Cerebellar cortex (tissue), 1 donor: ENCODE data around the gene P4HA3.
A peak's percentile ranks its signal among the peaks of the same experiment; 100 is the strongest.

Experiments
- DNase-seq: peaks from one replicate; pipeline ENCODE4 v3.0.0-alpha.2; 2015; ENCODE audit warnings: low spot score

The P4HA3 gene

GRCh38 chr11:74316772-74317505 lies 5.5 kb upstream of the P4HA3 start:
- no peak for DNase-seq

- DNase-seq, result no peak
These were observed 886 bp upstream of the P4HA3 start for GRCh38 chr11:74312326-74312725.

GRCh38 chr11:74310857-74311256 lies 583 bp downstream of the P4HA3 start:
- DNase-seq, result no peak

GRCh38 chr11:74307434-74307833 lies 4.0 kb downstream of the P4HA3 start:
- peak; percentile 35 for DNase-seq

GRCh38 chr11:74306435-74307175 lies 4.8 kb downstream of the P4HA3 start:
- no peak for DNase-seq

- no peak for DNase-seq
These were observed 12.4 kb downstream of the P4HA3 start for GRCh38 chr11:74299015-74299414.

- no peak for DNase-seq
These were observed 14.0 kb downstream of the P4HA3 start for GRCh38 chr11:74297484-74297883.

- no peak for DNase-seq
These were observed 22.5 kb downstream of the P4HA3 start for GRCh38 chr11:74288911-74289310.

GRCh38 chr11:74288161-74288560 lies 23.3 kb downstream of the P4HA3 start:
- DNase-seq, result no peak

GRCh38 chr11:74284466-74284865 lies 27.0 kb downstream of the P4HA3 start:
- no peak for DNase-seq

GRCh38 chr11:74283580-74284180 lies 27.8 kb downstream of the P4HA3 start:
- no peak for DNase-seq

- DNase-seq, result no peak
These were observed 28.5 kb downstream of the P4HA3 start for GRCh38 chr11:74282914-74283371.

GRCh38 chr11:74282421-74282820 lies 29.0 kb downstream of the P4HA3 start:
- DNase-seq, result no peak

- DNase-seq, result no peak
These were observed 30.9 kb downstream of the P4HA3 start for GRCh38 chr11:74280494-74280893.

GRCh38 chr11:74279256-74279655 lies 32.2 kb downstream of the P4HA3 start:
- DNase-seq, result no peak

- peak; percentile 43 for DNase-seq
These were observed 32.7 kb downstream of the P4HA3 start for GRCh38 chr11:74278721-74279161.

- no peak for DNase-seq
These were observed 33.3 kb downstream of the P4HA3 start for GRCh38 chr11:74278103-74278502.

- no peak for DNase-seq
These were observed 34.9 kb downstream of the P4HA3 start for GRCh38 chr11:74276581-74276980.

GRCh38 chr11:74272276-74272675 lies 39.2 kb downstream of the P4HA3 start:
- no peak for DNase-seq

GRCh38 chr11:74269161-74269811 lies 42.2 kb downstream of the P4HA3 start:
- no peak for DNase-seq

- DNase-seq, result no peak
These were observed 43.0 kb downstream of the P4HA3 start for GRCh38 chr11:74268456-74268855.

- DNase-seq, result no peak
These were observed 44.4 kb downstream of the P4HA3 start for GRCh38 chr11:74267014-74267413.
